ENCODE measurements around the gene RBM12. TPM values are rescaled to one million over a fixed set of nuclear protein-coding genes. Genes with fewer than 3 reads are reported as not detected.
"Not testable (repeated sequence)": the region's sequence is repeated elsewhere in the genome, so short reads cannot be mapped to it uniquely, and the experiment has no call there.

Gene RBM12
- total RNA-seq, 1 donor = 56.1 TPM

DNA sequence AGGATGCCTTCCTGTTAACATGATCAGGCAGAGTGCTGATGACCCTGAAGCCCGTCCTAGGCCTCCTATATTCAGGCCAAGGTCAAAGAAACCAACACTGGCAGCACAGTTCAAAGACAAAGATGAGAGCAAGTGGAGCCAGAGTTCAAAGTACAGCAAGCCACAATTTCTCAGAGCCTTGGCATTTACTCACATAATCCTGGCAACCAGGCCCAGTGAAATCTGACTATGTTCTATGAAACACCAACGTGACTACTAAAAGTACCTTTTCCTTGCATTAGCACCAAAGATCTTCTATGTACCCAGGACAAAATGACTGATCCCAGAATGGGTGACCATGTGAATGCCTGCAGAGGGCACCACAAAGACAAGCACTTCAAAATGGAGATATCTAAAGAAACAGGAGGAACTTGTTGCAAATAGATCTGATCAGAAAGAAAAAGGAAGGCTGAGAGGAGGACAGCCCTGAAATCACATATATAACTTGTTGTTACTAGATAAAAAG, 30.6 kb upstream of the RBM12 start:
- TF ChIP-seq, protein P1, sequence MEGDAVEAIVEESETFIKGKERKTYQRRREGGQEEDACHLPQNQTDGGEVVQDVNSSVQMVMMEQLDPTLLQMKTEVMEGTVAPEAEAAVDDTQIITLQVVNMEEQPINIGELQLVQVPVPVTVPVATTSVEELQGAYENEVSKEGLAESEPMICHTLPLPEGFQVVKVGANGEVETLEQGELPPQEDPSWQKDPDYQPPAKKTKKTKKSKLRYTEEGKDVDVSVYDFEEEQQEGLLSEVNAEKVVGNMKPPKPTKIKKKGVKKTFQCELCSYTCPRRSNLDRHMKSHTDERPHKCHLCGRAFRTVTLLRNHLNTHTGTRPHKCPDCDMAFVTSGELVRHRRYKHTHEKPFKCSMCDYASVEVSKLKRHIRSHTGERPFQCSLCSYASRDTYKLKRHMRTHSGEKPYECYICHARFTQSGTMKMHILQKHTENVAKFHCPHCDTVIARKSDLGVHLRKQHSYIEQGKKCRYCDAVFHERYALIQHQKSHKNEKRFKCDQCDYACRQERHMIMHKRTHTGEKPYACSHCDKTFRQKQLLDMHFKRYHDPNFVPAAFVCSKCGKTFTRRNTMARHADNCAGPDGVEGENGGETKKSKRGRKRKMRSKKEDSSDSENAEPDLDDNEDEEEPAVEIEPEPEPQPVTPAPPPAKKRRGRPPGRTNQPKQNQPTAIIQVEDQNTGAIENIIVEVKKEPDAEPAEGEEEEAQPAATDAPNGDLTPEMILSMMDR (IDR thresholded peaks at IDR 0.05; ENCODE audit: insufficient read depth, low read depth, low read length) = no peak
- H3K4me3 ChIP-seq (ENCODE audit: low read depth, low read length) = no peak overlapping the region
- no peak for DNase-seq (ENCODE audit: low read depth)

DNA sequence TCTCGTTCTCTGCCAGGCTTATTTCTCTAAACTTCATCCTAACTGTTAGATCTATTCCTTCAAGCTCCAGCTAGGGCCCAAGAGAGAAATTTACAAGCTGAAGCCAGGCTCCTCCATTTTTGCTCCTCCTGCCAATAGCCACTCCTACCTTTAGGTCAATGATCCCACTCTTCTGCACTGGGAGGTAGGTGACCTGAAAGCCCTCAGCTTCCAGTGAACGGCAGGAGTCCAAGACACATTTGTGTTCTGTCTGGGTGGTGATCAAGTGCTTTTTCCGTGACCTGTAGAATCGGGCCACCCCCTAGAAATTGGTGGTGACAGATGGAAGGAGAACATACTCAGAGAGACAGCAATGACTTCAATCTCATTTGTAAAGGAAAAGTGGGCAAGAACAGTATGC, 25.6 kb upstream of the RBM12 start:
- no peak for DNase-seq (ENCODE audit: low read depth)
- H3K4me3 ChIP-seq (ENCODE audit: low read depth, low read length) = no peak overlapping the region
- TF ChIP-seq, protein P1 (IDR thresholded peaks at IDR 0.05; ENCODE audit: insufficient read depth, low read depth, low read length) = no peak

GRCh38 chr20:35686872-35687271, 22.2 kb upstream of the RBM12 start:
- H3K4me3 ChIP-seq (ENCODE audit: low read depth, low read length); DNase-seq (ENCODE audit: low read depth): not testable (repeated sequence)
- TF ChIP-seq, protein P1 (IDR thresholded peaks at IDR 0.05; ENCODE audit: insufficient read depth, low read depth, low read length) = peak; percentile 31

GRCh38 chr20:35685368-35685767, 20.7 kb upstream of the RBM12 start:
- not testable (repeated sequence) for DNase-seq (ENCODE audit: low read depth); H3K4me3 ChIP-seq (ENCODE audit: low read depth, low read length)

- TF ChIP-seq, protein P1 (IDR thresholded peaks at IDR 0.05; ENCODE audit: insufficient read depth, low read depth, low read length) = no peak
- DNase-seq (ENCODE audit: low read depth) = peak; percentile 62
- H3K4me3 ChIP-seq (ENCODE audit: low read depth, low read length) = no peak overlapping the region
Measured at GRCh38 chr20:35681960-35682359, 17.3 kb upstream of the RBM12 start.

- no peak for DNase-seq (ENCODE audit: low read depth)
- TF ChIP-seq, protein P1 (IDR thresholded peaks at IDR 0.05; ENCODE audit: insufficient read depth, low read depth, low read length) = no peak
Measured at GRCh38 chr20:35680452-35681183, 15.9 kb upstream of the RBM12 start.

GRCh38 chr20:35674921-35675320, 10.2 kb upstream of the RBM12 start:
- DNase-seq (ENCODE audit: low read depth) = no peak
- TF ChIP-seq, protein P1 (IDR thresholded peaks at IDR 0.05; ENCODE audit: insufficient read depth, low read depth, low read length) = no peak
- H3K4me3 ChIP-seq (ENCODE audit: low read depth, low read length) = no peak overlapping the region

More at GRCh38 chr20:35680452-35681183, 15.9 kb upstream of the RBM12 start:
- no peak overlapping the region for H3K4me3 ChIP-seq (ENCODE audit: low read depth, low read length)

Data from fibroblast of villous mesenchyme (primary cell).